Measurements from ENCODE around the gene SSR3. TPM values are rescaled to one million over a fixed set of nuclear protein-coding genes. Genes with fewer than 3 reads are reported as not detected.

Gene SSR3
- total and polyA plus RNA-seq, 2 of the 8 experiments (the other 6 are each of a cell fraction or from before 2014, with no cell fraction given) = 92.7 to 208 TPM

DNA sequence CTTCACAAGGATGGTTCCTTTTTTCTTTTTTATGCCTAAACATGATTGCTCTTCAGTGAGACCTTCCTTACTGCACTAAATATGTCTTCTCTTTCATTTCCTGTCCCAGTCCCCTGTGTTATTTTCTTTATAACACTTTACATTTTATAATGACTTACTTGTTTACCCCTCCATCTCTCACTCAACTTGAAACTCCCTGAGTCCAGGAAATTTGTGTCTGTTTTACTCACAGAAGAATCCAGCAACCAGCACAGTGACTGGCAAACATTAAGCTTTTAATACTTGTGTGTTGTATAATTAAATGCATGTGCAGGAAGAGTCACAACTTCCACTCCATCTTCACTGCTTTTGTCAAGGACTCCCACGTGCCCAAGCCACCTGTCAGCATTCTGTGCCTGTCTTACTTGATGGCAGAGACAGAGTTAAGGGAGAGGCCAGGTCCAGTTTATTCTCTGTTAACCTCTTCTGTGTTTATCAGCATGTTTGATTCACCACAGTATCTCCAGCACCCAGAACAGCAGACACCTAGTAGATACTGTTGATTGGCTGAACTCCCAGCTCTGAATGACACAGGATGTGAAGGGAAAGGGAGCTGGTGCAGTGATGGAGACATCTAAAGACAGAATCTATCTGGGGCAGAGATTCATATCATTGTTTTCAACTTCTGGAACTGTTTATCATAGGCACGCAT lies 42.8 kb downstream of the SSR3 start (continued):
- TF ChIP-seq POU5F1 (IDR thresholded peaks at IDR 0.05; ENCODE audit: low read depth, low read length) = no peak
